SU-DHL-6 (cell line): ENCODE data around the gene SPEG.

Experiments used
- H2AFZ ChIP-seq: fragments of 200-600 bp; sonication (generic); 2 replicates; pipeline ENCODE4 v1.6.1; 2014; ENCODE audit warnings: low read depth, mild to moderate bottlenecking, moderate library complexity, mixed read lengths, antibody characterized with exemption, low read length; ENCODE audit not compliant: severe bottlenecking
- H3F3A ChIP-seq: fragments of 200-600 bp; shearing (Covaris generic); 2 replicates; pipeline ENCODE4 v1.6.0; 2016; ENCODE audit warnings: antibody characterized with exemption, mild to moderate bottlenecking; ENCODE audit not compliant: insufficient read depth
- H3K27ac ChIP-seq: fragments of 200-600 bp; sonication (generic); 2 replicates; pipeline ENCODE4 v1.5.1; 2016; ENCODE audit warnings: low read depth, mild to moderate bottlenecking, low read length, moderate library complexity, mixed read lengths
- H3K27me3 ChIP-seq: fragments of 200-600 bp; sonication (generic), shearing (Covaris generic); 2 replicates; pipeline ENCODE4 v1.6.0; 2014; ENCODE audit warnings: mild to moderate bottlenecking, low read length
- H3K36me3 ChIP-seq: fragments of 200-600 bp; sonication (generic); 2 replicates; pipeline ENCODE4 v1.6.1; 2014; ENCODE audit warnings: mild to moderate bottlenecking, low read length, mixed read lengths
- H3K4me2 ChIP-seq: fragments of 300-600, 200-600 bp; shearing (Covaris generic), sonication (generic); 2 replicates; pipeline ENCODE4 v1.6.0; 2014; ENCODE audit warnings: low read length, low read depth, mild to moderate bottlenecking; ENCODE audit not compliant: poor library complexity, severe bottlenecking
- H3K4me3 ChIP-seq: fragments of 200-600 bp; sonication (generic); 2 replicates; pipeline ENCODE4 v1.5.1; 2014; ENCODE audit warnings: antibody characterized with exemption, low read length, mild to moderate bottlenecking, mixed read lengths; ENCODE audit not compliant: insufficient read depth, poor library complexity, severe bottlenecking
- H3K79me2 ChIP-seq: fragments of 200-600 bp; sonication (generic); 2 replicates; pipeline ENCODE4 v1.6.1; 2014; ENCODE audit warnings: mild to moderate bottlenecking, low read length, moderate library complexity; ENCODE audit not compliant: insufficient read depth
- H3K9ac ChIP-seq: fragments of 200-600 bp; sonication (generic); 2 replicates; pipeline ENCODE4 v1.7.0; 2014; ENCODE audit warnings: mild to moderate bottlenecking, low read length
- H3K9me2 ChIP-seq: fragments of 200-600 bp; sonication (generic); replicated peaks from 2 replicates; pipeline ENCODE4 v1.6.1; 2014; ENCODE audit warnings: low read length; ENCODE audit not compliant: insufficient read depth
- H3K9me3 ChIP-seq: fragments of 200-600 bp; sonication (generic); 2 replicates; pipeline ENCODE4 v1.6.1; 2014; ENCODE audit warnings: low read length, mixed read lengths; ENCODE audit not compliant: insufficient read depth
- H4K20me1 ChIP-seq: fragments of 200-600 bp; sonication (generic); 2 replicates; pipeline ENCODE4 v1.6.1; 2014; ENCODE audit warnings: low read depth, mild to moderate bottlenecking, antibody characterized with exemption, low read length, moderate library complexity, mixed read lengths
- CTCF ChIP-seq: fragments of 200-600 bp; sonication (generic); IDR thresholded peaks from one replicate; pipeline ENCODE4 v1.5.1; 2017; ENCODE audit warnings: antibody characterized with exemption, mild to moderate bottlenecking, low read length, moderate library complexity; ENCODE audit not compliant: insufficient read depth, poor library complexity, severe bottlenecking
- EZH2phosphoT487 ChIP-seq: fragments of 200-600 bp; sonication (generic), shearing (Covaris generic); conservative IDR thresholded peaks from 2 replicates; pipeline ENCODE4 v1.6.1; 2018; ENCODE audit warnings: mild to moderate bottlenecking, antibody characterized with exemption, low read length, moderate library complexity, mixed read lengths

SPEG gene

DNA sequence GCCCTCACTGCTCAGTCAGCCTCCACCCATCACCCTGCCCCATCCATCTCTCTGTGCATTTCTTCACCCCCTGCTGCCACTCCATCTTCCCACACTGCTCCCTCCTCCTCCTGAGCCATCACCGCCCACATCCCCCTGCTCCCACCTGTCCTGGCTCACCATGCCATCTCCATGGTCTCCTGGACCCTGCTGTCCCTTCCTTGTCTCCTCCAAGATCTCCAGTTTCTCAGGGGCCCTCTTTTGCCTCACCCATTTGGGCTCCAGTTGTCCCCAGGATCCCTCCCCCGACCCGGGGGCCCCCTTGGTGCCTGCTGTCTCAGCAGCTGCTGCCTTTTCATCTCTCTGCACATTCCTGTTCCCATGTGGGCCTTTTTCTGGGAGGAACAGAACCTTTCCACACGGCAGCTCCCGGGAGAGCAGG, 10.6 kb downstream of the SPEG start:
- H3K79me2 ChIP-seq: no peaks in the 10 kb centered on the region
- H3K9me2 ChIP-seq: no peaks in the 10 kb centered on the region
- no peaks in the 10 kb centered on the region for H3F3A ChIP-seq
- H4K20me1 ChIP-seq: no peaks in the 10 kb centered on the region
- no peak overlapping the region for H2AFZ ChIP-seq
- H3K4me2 ChIP-seq: no peak overlapping the region
- no peak for TF ChIP-seq CTCF
- TF ChIP-seq EZH2phosphoT487: no peak
- H3K27ac ChIP-seq: no peak overlapping the region
- no peaks in the 10 kb centered on the region for H3K36me3 ChIP-seq
- H3K9me3 ChIP-seq: no peaks in the 10 kb centered on the region
- no peak overlapping the region for H3K4me3 ChIP-seq
- H3K9ac ChIP-seq: no peak overlapping the region
- no peaks in the 10 kb centered on the region for H3K27me3 ChIP-seq

DNA sequence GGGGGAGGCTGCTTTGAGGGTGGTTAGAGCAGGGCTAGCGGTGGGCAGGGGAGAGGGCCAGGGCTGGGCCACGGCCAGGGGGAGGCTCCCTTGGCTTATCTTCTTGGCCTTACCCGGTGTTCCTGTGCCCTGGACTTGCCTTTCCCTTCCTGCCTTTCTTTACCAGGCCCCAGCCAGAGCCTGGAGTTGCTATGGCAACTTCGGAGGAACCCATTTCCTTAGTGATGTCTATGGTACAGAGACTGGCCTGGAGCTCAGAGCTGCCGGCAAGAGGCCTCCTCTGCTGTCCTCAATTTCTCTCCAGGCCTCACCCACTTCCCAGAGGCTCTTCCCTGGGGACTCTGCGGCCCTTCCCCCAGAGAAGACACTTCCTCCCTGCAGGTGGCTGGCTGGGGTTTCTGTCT, 11.5 kb downstream of the SPEG start:
- TF ChIP-seq EZH2phosphoT487 (no peak), CTCF (no peak)
- Histone ChIP-seq H3K27ac (no peak overlapping the region), H4K20me1 (no peaks in the 10 kb centered on the region), H2AFZ (no peak overlapping the region), H3K4me3 (no peak overlapping the region), H3K36me3 (no peaks in the 10 kb centered on the region), H3K79me2 (no peaks in the 10 kb centered on the region), H3K9me3 (no peaks in the 10 kb centered on the region), H3F3A (no peaks in the 10 kb centered on the region), H3K9ac (no peak overlapping the region), H3K9me2 (no peaks in the 10 kb centered on the region), H3K27me3 (no peaks in the 10 kb centered on the region), H3K4me2 (no peak overlapping the region)

GRCh38 chr2:219446689-219447088, 12.0 kb downstream of the SPEG start:
- no peak overlapping the region for H3K4me3 ChIP-seq
- no peak for TF ChIP-seq CTCF
- TF ChIP-seq EZH2phosphoT487: no peak
- H3K9ac ChIP-seq: no peak overlapping the region
- H3K36me3 ChIP-seq: no peaks in the 10 kb centered on the region
- no peaks in the 10 kb centered on the region for H3F3A ChIP-seq
- H4K20me1 ChIP-seq: no peaks in the 10 kb centered on the region
- no peak overlapping the region for H3K4me2 ChIP-seq
- H3K27me3 ChIP-seq: no peaks in the 10 kb centered on the region
- H2AFZ ChIP-seq: no peak overlapping the region
- no peaks in the 10 kb centered on the region for H3K9me2 ChIP-seq
- H3K27ac ChIP-seq: no peak overlapping the region
- H3K9me3 ChIP-seq: no peaks in the 10 kb centered on the region
- H3K79me2 ChIP-seq: no peaks in the 10 kb centered on the region
